Thyroid gland (tissue), 4 donors: ENCODE measurements around the gene RHPN2.

Source experiments
- CTCF ChIP-seq, 6 experiments: fragments of 200-600 bp in 3 of 6; fragments of 450-650 bp in 3 of 6; sonication (generic) in 3 of 6; IDR thresholded peaks; one replicate each; pipeline ENCODE4 v1.5.1; 2016 to 2019; ENCODE audit warnings: antibody characterized with exemption in 6 of 6, mild to moderate bottlenecking in 2 of 6, inconsistent platforms in 1 of 6, moderate library complexity in 1 of 6
- POLR2A ChIP-seq, 2 donors: fragments of 450-650 bp; IDR thresholded peaks; one replicate each; pipeline ENCODE4 v1.6.1; 2017; ENCODE audit warnings: antibody characterized with exemption in 2 of 2, mild to moderate bottlenecking in 2 of 2, moderate library complexity in 1 of 2

GRCh38 chr19:33111587-33111986 lies 46.9 kb upstream of the RHPN2 start:
- TF ChIP-seq CTCF (IDR thresholded peaks at IDR 0.05) = no peak
- TF ChIP-seq POLR2A (IDR thresholded peaks at IDR 0.05) = no peak
